LNCaP clone FGC (cell line): ENCODE results near the gene DUSP16.

Experiments used
- DNase-seq: peaks from one replicate; pipeline ENCODE4 v3.0.0-alpha.2; 2011; ENCODE audit warnings: low read depth
- H3K4me3 ChIP-seq: 2 replicates; pipeline ENCODE4 v1.5.1; 2011; ENCODE audit warnings: mild to moderate bottlenecking, low read depth, low read length, control low read depth
- CTCF ChIP-seq: IDR thresholded peaks from 2 replicates; pipeline ENCODE4 v1.5.1; 2012; ENCODE audit warnings: mild to moderate bottlenecking; ENCODE audit not compliant: control insufficient read depth, insufficient read depth; ENCODE audit errors: extremely low read depth

The DUSP16 gene

GRCh38 chr12:12510551-12510950, 52.1 kb downstream of the DUSP16 start:
- no peak overlapping the region for H3K4me3 ChIP-seq
- no peak for DNase-seq
- TF ChIP-seq CTCF = no peak

- no peak for DNase-seq
- no peak overlapping the region for H3K4me3 ChIP-seq
- no peak for TF ChIP-seq CTCF
Measured at GRCh38 chr12:12510141-12510540, 52.5 kb downstream of the DUSP16 start.

GRCh38 chr12:12508612-12509011, 54.1 kb downstream of the DUSP16 start:
- TF ChIP-seq CTCF = no peak
- no peak overlapping the region for H3K4me3 ChIP-seq
- DNase-seq = no peak

GRCh38 chr12:12507121-12507520, 55.5 kb downstream of the DUSP16 start:
- no peak for DNase-seq
- H3K4me3 ChIP-seq = no peak overlapping the region
- no peak for TF ChIP-seq CTCF

- no peak for TF ChIP-seq CTCF
- H3K4me3 ChIP-seq = no peak overlapping the region
- no peak for DNase-seq
Measured at GRCh38 chr12:12506496-12506890, 56.2 kb downstream of the DUSP16 start.

GRCh38 chr12:12505544-12506495, 56.8 kb downstream of the DUSP16 start:
- peak overlapping the region; percentile 12 for H3K4me3 ChIP-seq
- TF ChIP-seq CTCF = peak; percentile 16; the same call in 1 of the 2 replicates
- DNase-seq = no peak
